GM18498 (cell line): ENCODE results near the gene GTPBP1.

Source experiments
- ATAC-seq: cut with Tn5 transposase; IDR thresholded peaks from one replicate; pipeline ENCODE4 v1.9.1; 2021; ENCODE audit warnings: mild to moderate bottlenecking, moderate library complexity; ENCODE audit not compliant: unreplicated experiment

The GTPBP1 gene

DNA sequence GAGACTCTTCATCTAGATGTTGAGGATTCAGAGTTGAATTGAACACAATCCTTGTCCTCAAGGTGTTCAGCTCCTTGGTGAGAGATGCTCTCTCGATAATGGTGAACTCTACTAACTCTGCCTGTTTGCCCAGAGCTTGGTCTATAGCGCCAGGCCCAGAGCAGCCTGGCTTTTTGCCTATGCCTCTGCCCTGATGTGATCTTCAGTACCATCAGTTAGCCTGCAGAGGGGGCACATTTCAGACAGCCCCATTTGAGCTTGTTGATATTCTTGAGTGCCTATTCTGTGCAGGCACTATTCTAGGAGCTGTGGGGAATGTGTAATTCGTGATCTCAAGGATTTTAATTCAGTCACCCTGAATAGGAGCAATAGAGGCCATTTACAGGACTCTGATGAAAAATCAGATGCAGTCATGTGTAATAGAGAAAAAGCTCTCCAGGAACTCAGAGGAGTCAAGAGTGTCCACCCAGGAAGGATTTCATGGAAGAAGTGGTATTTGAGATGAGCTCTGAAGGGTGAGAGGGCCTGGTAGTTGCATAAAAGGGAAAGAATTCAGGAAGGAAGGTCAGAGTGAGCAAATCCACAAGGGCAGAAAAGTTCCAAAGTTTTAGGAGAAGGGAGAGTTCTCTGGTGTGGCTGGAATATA, 19.3 kb downstream of the GTPBP1 start:
- ATAC-seq, result no peak

GRCh38 chr22:38725900-38726655, 20.3 kb downstream of the GTPBP1 start:
- ATAC-seq, result no peak

GRCh38 chr22:38727123-38727522, 21.4 kb downstream of the GTPBP1 start:
- no peak for ATAC-seq

DNA sequence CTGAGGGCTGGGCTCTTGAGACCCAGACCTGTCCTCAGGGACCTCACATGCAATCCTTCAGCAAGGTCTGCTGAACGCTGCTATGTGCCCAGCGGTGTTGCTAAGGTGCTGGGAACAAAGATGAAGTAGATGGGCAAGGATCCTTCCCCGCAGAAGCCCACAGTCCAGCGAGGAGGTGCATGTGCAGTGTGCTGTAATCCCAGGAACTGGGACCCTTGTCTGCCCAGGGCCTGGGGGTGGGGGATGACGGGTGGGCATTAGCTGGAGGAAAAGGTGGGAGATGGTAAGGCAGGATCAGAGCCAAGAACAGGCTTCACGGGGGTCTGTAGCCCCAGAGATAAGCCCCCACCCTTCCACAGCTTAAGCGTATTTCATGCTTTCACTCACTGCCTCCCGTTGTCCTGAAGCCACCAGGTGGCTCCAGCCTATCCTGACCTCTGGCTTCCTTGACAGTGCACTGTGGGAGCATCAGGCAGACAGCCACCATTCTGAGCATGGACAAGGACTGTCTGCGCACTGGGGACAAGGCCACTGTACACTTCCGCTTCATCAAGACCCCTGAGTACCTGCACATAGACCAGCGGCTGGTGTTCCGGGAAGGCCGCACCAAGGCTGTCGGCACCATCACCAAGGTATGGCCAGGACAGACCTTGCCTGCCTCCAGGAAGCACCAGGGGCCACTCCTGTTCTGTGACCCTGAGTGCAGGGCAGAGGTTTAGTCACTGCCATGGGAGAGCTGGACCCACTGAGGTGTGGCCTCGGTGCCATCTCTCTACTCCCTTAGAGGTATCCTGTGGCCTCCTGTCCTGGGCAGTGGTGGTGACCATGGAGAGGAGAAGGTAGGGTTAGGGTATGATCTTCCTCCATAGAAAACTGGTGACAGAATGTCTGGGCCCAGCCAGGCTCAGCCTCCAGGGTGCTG, 22.0 kb downstream of the GTPBP1 start:
- ATAC-seq, result no peak

DNA sequence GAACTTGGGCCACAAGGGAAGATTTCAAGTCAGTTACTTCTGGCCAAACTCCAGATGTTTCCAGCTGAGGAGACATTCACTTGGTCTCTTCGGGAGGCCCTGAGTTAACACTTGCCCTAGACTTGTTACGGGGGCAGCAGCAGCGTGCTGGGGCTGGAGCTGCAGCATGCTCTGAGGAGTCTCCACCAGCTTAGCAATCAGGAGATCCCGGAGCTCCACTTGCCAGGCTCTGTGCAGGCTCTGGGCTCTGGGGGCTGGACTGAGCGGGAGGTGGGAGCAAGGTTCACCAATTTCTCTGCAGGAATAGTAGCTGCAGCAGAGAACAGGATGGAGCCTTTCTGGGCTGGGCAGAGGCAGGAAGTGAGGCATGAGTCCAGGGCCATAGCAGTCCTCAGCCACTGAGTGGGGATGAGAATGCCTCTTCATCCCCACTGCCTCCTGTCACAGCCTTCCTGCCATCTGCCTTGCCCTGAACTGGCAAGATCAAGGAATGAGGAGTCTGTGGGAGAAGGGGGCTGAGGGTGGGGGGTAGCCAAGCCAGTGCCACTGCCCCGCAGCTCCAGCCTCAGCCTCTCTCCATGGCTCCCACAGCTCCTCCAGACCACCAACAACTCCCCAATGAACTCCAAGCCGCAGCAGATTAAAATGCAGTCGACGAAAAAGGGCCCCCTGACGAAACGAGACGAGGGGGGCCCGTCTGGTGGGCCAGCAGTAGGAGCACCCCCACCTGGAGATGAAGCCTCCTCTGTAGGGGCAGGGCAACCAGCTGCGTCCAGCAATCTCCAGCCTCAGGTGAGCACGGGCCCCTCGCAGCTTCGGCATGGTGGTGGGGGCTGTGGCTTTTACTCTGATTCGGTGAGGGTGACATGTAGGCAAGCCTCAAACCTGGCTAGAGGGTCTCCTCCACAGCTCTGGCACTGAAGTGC, 23.4 kb downstream of the GTPBP1 start:
- ATAC-seq, result no peak

DNA sequence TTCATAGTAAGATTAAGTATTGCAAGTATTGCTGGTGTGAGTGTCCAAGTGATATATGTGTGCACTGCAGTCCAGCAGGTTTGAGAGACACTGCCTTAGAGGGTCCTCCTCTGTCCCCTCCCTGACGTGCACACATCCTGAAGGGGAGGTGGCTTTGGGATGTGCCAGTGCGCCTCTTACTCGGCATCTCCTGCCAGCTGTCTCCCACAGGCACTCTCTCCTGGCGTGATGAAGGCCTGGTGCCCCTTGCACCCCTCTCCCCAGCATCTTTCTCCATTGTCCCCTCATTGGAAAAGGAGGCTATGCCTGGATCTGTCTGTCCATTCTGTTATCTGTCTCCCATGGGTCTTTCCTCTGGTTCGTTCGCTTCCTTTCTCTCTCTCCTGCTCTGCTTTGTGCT, 24.2 kb downstream of the GTPBP1 start:
- ATAC-seq, result no peak

- no peak for ATAC-seq
These were observed 24.7 kb downstream of the GTPBP1 start for GRCh38 chr22:38730411-38730871.

DNA sequence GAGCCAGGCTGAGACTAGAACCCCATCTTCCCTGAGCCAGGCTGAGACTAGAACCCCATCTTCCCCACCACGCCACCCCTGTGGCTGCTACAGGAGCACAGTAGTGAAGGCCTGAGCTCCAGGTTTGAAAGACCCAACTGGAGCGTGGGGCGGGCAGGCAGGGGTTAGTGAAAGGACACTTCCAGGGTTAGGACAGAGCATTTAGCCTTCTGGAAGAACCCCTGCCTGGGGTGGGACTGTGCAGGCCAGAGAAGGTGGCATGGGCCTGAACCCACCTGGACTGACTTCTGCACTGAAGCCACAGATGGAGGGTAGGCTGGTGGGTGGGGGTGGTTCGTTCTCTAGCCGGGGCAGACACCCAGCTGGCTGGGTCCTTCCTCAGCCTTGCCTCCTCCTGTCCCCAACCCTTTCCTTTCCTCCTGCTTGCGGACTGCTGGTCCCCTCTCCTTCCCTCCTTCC, 26.0 kb downstream of the GTPBP1 start:
- no peak for ATAC-seq

DNA sequence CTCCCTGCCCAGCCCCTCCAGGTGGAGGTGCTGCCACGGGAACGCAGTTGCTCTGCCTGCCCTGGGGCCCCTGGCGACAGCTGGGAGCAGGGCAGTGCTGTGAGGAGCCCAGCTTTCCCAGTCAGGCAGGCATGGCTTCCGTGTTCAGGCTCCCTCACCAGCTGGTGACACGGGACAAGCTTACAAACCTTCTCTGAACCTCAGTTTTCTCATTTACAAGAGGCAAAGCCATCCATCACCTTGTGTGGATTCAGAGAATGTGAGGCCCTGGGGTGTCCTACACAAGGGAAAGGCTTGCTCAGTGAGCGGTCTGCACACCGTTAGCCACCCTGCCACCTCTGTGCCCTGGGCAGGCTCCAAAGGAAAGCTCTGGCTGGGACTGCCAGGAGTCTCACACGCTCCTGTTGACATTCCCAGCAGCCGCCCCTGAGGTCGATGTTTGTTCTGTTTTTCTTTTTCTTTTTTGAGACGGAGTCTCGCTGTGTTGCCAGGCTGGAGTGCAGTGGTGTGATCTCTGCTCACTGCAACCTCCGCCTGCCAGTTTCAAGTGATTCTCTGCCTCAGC, 26.6 kb downstream of the GTPBP1 start:
- no peak for ATAC-seq

- ATAC-seq, result no peak
These were observed 27.6 kb downstream of the GTPBP1 start for GRCh38 chr22:38733329-38733723.

GRCh38 chr22:38733724-38734381, 28.1 kb downstream of the GTPBP1 start:
- ATAC-seq, result no peak

DNA sequence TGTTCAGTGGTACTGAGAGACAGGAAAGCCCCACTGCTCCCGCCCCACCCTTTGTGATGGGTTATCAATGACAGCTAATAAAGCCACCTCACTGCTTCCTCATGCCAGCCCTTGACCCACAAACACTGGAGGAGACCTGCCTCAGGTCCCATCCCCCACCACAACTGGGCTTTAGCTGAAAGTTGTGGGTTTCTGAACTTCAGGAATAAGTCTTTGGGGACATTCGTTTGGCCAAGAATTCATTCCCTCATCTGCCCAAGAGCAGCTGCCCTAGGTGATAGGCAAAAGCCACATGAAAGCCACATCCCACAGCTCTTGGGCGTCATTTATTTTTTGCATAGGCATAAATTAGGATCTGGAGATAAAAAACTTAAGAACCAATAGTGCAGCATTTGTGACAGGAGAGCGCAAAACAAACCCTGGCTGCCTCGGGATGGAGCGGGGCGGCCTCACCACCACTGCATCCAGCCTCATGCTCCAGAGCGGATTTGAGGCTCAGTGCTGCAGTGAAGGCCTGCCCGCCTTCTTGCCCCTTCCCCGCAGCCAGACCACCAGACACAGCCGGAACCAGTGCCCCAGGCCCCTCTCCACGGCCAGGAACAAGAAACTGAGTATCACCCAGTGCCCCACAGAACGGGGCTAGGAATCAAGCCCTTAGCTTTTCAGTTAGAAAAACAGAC, 28.8 kb downstream of the GTPBP1 start:
- no peak for ATAC-seq

GRCh38 chr22:38735126-38735464, 29.4 kb downstream of the GTPBP1 start:
- ATAC-seq, result no peak

GRCh38 chr22:38735465-38736256, 29.9 kb downstream of the GTPBP1 start:
- ATAC-seq, result no peak

DNA sequence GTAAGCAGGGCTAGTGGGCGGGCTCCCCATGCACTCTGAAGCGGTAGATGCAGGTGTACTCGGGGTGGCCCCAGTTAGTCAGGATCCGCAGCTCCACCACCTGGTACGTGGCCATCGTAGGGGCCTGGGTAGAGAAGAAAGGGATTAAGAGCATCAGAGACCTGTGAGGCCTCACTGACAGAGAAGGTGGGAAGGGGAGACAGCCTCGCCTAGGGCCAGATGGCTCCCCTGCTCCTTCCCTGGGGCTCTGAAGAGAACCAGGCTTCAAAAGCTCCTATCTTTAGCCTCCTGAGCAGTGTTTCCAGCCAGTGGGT, 30.5 kb downstream of the GTPBP1 start:
- no peak for ATAC-seq

GRCh38 chr22:38737302-38738060, 31.7 kb downstream of the GTPBP1 start:
- ATAC-seq, result no peak

- ATAC-seq, result no peak
These were observed 32.8 kb downstream of the GTPBP1 start for GRCh38 chr22:38738475-38739070.
